Prostate gland (tissue), 2 donors: ENCODE data around the gene HS6ST2.

Experiments used
- POLR2A ChIP-seq: fragments of 450-650 bp; IDR thresholded peaks from one replicate; pipeline ENCODE4 v1.6.1; 2016; ENCODE audit warnings: antibody characterized with exemption, mild to moderate bottlenecking
- POLR2AphosphoS5 ChIP-seq: sonication (generic); formaldehyde crosslinking; IDR thresholded peaks from one replicate; pipeline ENCODE4 v1.6.1; 2017; ENCODE audit warnings: antibody characterized with exemption
- TF ChIP-seq, protein P1 (sequence below), 4 experiments: fragments of 200-600 bp in 2 of 4; fragments of 450-650 bp in 2 of 4; sonication (generic) in 2 of 4; IDR thresholded peaks; 1 replicate in 3 of 4; 2 replicates in 1 of 4; pipeline ENCODE4 v1.5.1; 2016 to 2019; ENCODE audit warnings: antibody characterized with exemption in 4 of 4, mild to moderate bottlenecking in 2 of 4, moderate library complexity in 2 of 4

DNA sequence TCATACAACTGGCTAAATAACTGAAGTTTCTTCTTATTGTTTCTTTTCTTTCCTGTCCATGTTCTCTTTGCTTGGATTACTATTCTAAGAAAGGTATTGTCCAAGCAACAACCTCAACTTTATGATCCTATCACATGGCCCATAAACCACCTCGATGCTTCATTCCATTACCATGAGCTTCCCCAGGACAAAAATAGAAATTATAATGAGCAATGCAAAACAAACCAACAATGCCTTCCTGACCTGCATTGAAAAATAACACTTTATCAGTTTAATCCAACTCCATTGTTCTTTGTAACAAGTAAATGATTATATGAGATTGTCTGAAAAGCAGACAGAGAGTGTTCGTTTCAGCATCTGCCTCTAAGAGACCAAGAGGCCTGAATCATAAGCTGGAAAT lies 148.8 kb downstream of the HS6ST2 start:
- TF ChIP-seq, protein P1, sequence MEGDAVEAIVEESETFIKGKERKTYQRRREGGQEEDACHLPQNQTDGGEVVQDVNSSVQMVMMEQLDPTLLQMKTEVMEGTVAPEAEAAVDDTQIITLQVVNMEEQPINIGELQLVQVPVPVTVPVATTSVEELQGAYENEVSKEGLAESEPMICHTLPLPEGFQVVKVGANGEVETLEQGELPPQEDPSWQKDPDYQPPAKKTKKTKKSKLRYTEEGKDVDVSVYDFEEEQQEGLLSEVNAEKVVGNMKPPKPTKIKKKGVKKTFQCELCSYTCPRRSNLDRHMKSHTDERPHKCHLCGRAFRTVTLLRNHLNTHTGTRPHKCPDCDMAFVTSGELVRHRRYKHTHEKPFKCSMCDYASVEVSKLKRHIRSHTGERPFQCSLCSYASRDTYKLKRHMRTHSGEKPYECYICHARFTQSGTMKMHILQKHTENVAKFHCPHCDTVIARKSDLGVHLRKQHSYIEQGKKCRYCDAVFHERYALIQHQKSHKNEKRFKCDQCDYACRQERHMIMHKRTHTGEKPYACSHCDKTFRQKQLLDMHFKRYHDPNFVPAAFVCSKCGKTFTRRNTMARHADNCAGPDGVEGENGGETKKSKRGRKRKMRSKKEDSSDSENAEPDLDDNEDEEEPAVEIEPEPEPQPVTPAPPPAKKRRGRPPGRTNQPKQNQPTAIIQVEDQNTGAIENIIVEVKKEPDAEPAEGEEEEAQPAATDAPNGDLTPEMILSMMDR (IDR thresholded peaks at IDR 0.05) = no peak
- TF ChIP-seq POLR2A = no peak
- no peak for TF ChIP-seq POLR2AphosphoS5
